Endothelial cell of umbilical vein (primary cell): ENCODE data around the gene UPF2. TPM values are rescaled to one million over a fixed set of nuclear protein-coding genes. Genes with fewer than 3 reads are reported as not detected.

Experiments
- BruUV-seq: library from RNA; stranded (reverse); fragments of 400-500 nt; replicated peaks from 2 replicates; lab custom pipeline; 2021; lab: Mats Ljungman, UMichigan
- CTCF ChIA-PET: fragments of 300-600, 350-600 bp; sonication (Branson Sonifier 250); formaldehyde crosslinking; loops from one replicate; lab custom pipeline; 2021; ENCODE audit warnings: antibody characterized with exemption, inconsistent platforms; lab: Charles Lee
- POLR2A ChIA-PET: fragments of 300-600, 350-600 bp; sonication (Branson Sonifier 250); formaldehyde crosslinking; loops from one replicate; lab custom pipeline; 2021; ENCODE audit warnings: antibody characterized with exemption, inconsistent platforms; lab: Charles Lee
- DNase-seq: peaks from one replicate; pipeline ENCODE4 v3.0.0-alpha.2; 2011; ENCODE audit warnings: low read depth, low spot score
- FAIRE-seq: peaks from 2 replicates; lab custom pipeline; 2011; peaks lifted over from hg19 to GRCh38; lab: Jason Lieb, UNC
- H2AFZ ChIP-seq: 2 replicates; pipeline ENCODE4 v1.6.0; 2012; ENCODE audit warnings: low read depth, low read length, control low read depth, inconsistent platforms
- H3K27ac ChIP-seq: 2 replicates; pipeline ENCODE4 v1.5.1; 2011; ENCODE audit warnings: low read depth, mild to moderate bottlenecking, control low read depth, low read length, moderate library complexity; ENCODE audit not compliant: insufficient read depth
- H3K27me3 ChIP-seq, 2 experiments: 2 replicates each; pipeline versions ENCODE4 v1.6.0 to v1.6.1; 2011; ENCODE audit warnings: low read length in 2 of 2, mixed read lengths in 1 of 2; ENCODE audit not compliant: control insufficient read depth in 2 of 2, insufficient read depth in 2 of 2
- H3K36me3 ChIP-seq, 2 experiments: 2 replicates in 1 of 2; 3 replicates in 1 of 2; pipeline ENCODE4 v1.5.1; 2011; ENCODE audit warnings: low read length in 2 of 2, mild to moderate bottlenecking in 1 of 2, moderate library complexity in 1 of 2; ENCODE audit not compliant: control insufficient read depth in 2 of 2, insufficient read depth in 2 of 2; ENCODE audit errors: extremely low read depth in 1 of 2
- H3K4me1 ChIP-seq: 3 replicates; pipeline ENCODE4 v1.5.1; 2011; ENCODE audit warnings: mild to moderate bottlenecking, low read length; ENCODE audit not compliant: control insufficient read depth, insufficient read depth; ENCODE audit errors: extremely low read depth
- H3K4me2 ChIP-seq: 2 replicates; pipeline ENCODE4 v1.6.1; 2011; ENCODE audit warnings: low read length, control low read depth, mixed read lengths; ENCODE audit not compliant: insufficient read depth
- H3K4me3 ChIP-seq, 3 experiments: fragments of 200-600 bp in 1 of 3; sonication (generic), shearing (Covaris generic) in 1 of 3; replicated peaks in 1 of 3; 2 replicates each; pipeline ENCODE4 v1.5.1; 2011 to 2016; ENCODE audit warnings: control low read depth in 3 of 3, low read length in 3 of 3, mild to moderate bottlenecking in 2 of 3, inconsistent platforms in 1 of 3, low read depth in 1 of 3, moderate library complexity in 1 of 3; ENCODE audit not compliant: insufficient read depth in 1 of 3
- H3K79me2 ChIP-seq: 2 replicates; pipeline ENCODE4 v1.6.0; 2012; ENCODE audit warnings: low read length, inconsistent platforms; ENCODE audit not compliant: control insufficient read depth, insufficient read depth
- H3K9ac ChIP-seq: replicated peaks from 2 replicates; pipeline ENCODE3; 2011; ENCODE audit warnings: low read length, control low read depth; ENCODE audit not compliant: insufficient read depth; ENCODE audit errors: extremely low read depth
- H3K9me1 ChIP-seq: replicated peaks from 3 replicates; pipeline ENCODE4 v1.6.0; 2011; ENCODE audit warnings: mild to moderate bottlenecking, low read length; ENCODE audit not compliant: control insufficient read depth, insufficient read depth; ENCODE audit errors: extremely low read depth
- H3K9me3 ChIP-seq: replicated peaks from 2 replicates; pipeline ENCODE4 v1.5.1; 2012; ENCODE audit warnings: low read length, inconsistent platforms; ENCODE audit not compliant: control insufficient read depth, insufficient read depth
- H4K20me1 ChIP-seq: replicated peaks from 2 replicates; pipeline ENCODE3; 2011; ENCODE audit warnings: mild to moderate bottlenecking, low read length; ENCODE audit not compliant: control insufficient read depth, insufficient read depth; ENCODE audit errors: extremely low read depth
- EZH2 ChIP-seq: IDR thresholded peaks from 2 replicates; pipeline ENCODE4 v1.6.1; 2012; ENCODE audit warnings: borderline replicate concordance, low read depth, mild to moderate bottlenecking, moderate library complexity, low read length, inconsistent platforms; ENCODE audit not compliant: severe bottlenecking
- GATA2 ChIP-seq: IDR thresholded peaks from 2 replicates; pipeline ENCODE4 v1.7.0; 2011; ENCODE audit warnings: low read depth, mild to moderate bottlenecking, moderate library complexity, mixed read lengths, low read length; ENCODE audit not compliant: insufficient read length, insufficient read depth
- JUN ChIP-seq: IDR thresholded peaks from 2 replicates; pipeline ENCODE4 v1.6.1; 2011; ENCODE audit warnings: borderline replicate concordance, low read depth; ENCODE audit not compliant: insufficient read length, insufficient read depth
- MYC ChIP-seq: IDR thresholded peaks from one replicate; pipeline ENCODE4 v1.6.1; 2011; ENCODE audit warnings: mild to moderate bottlenecking, low read depth, low read length
- POLR2A ChIP-seq: IDR thresholded peaks from 2 replicates; pipeline ENCODE4 v1.6.1; 2012; ENCODE audit warnings: low read depth, mild to moderate bottlenecking, control low read depth, low read length
- dilution Hi-C: fragments of 300-500 bp; cut with MboI; formaldehyde crosslinking; loops from one replicate; pipeline ENCODE4 v1.15.0; 2019; ENCODE audit warnings: low sequenced_read_pairs; ENCODE audit not compliant: extremely low pct_ligation_motif_present
- intact Hi-C: fragments of 100-400 bp; cut with micrococcal nuclease; formaldehyde crosslinking; loops from one replicate; pipeline ENCODE4 v1.10.0; 2022
- polyA plus RNA-seq, 4 experiments: library from polyadenylated mRNA; depleted of rRNA in 3 of 4; stranded (reverse) in 3 of 4; unstranded in 1 of 4; fragments of >200 nt; gene quantifications; 2 replicates each; pipeline versions ENCODE4 v1.2.1 to v1.2.3, GENCODE V29; 2011 to 2012; ENCODE audit warnings: missing spikeins in 1 of 4
- total RNA-seq: library from RNA; stranded (reverse); gene quantifications from 2 replicates; pipeline ENCODE4 v1.2.3, GENCODE V29; 2021
- TF ChIP-seq, protein P1 (sequence below), 2 donors: IDR thresholded peaks; 1 replicate in 1 of 2; 2 replicates in 1 of 2; pipeline ENCODE4 v1.5.1; 2011; ENCODE audit warnings: low read length in 2 of 2, mild to moderate bottlenecking in 2 of 2, moderate library complexity in 2 of 2, control low read depth in 1 of 2, inconsistent platforms in 1 of 2, low read depth in 1 of 2; ENCODE audit not compliant: insufficient read depth in 1 of 2; ENCODE audit errors: extremely low read depth in 1 of 2
- TF ChIP-seq, protein P2 (sequence below): IDR thresholded peaks from 2 replicates; pipeline ENCODE4 v1.6.1; 2011; ENCODE audit not compliant: insufficient read depth, insufficient read length

The UPF2 gene
- total and polyA plus RNA-seq, 2 donors (not counting 3 experiments of a cell fraction or from before 2014, with no cell fraction given): 4.8 to 27.7 TPM

DNA sequence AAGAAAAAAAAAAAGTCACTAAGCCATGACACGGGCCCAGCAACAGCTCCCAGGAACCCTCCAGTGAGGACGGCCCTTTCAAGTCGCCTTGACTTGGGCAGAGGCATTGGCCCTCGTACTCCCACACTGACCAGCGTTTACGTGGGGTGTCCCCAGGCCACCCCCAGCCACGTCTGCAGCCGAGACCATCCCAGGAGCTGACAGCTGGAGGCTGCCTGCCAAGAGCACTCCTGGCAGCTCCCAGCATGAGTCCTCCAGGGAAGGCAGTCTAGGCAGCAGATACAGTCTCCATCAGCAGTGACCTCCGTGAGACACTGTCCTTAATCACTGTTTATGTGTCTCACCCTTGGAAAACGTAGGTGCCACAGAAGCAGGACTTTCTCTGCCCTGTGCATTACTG, 133.0 kb downstream of the UPF2 start:
- H3K4me2 ChIP-seq: no peak overlapping the region
- H3K27ac ChIP-seq: no peak overlapping the region
- dilution Hi-C loops: no loop called here
- H2AFZ ChIP-seq: no peak overlapping the region
- no peak overlapping the region for H3K4me3 ChIP-seq
- no peaks in the 10 kb centered on the region for H3K9me3 ChIP-seq
- H4K20me1 ChIP-seq: no peaks in the 10 kb centered on the region
- intact Hi-C loops: no loop called here
- CTCF ChIA-PET: interaction anchor here (1.2 kb wide), 1 partner anchor 90 kb away, joined by 5 read pairs; no protein-coding TSS in a partner anchor
- H3K79me2 ChIP-seq: no peaks in the 10 kb centered on the region
- H3K36me3 ChIP-seq: no peaks in the 10 kb centered on the region
- no peak for DNase-seq
- BruUV-seq: no TSS peak
- FAIRE-seq: no peak
- H3K9me1 ChIP-seq: no peaks in the 10 kb centered on the region
- POLR2A ChIA-PET: no interaction called here
- no peaks in the 10 kb centered on the region for H3K27me3 ChIP-seq
- no peaks in the 10 kb centered on the region for H3K4me1 ChIP-seq
- no peak overlapping the region for H3K9ac ChIP-seq
- TF ChIP-seq GATA2 (no peak), POLR2A (no peak)
- TF ChIP-seq, protein P1, sequence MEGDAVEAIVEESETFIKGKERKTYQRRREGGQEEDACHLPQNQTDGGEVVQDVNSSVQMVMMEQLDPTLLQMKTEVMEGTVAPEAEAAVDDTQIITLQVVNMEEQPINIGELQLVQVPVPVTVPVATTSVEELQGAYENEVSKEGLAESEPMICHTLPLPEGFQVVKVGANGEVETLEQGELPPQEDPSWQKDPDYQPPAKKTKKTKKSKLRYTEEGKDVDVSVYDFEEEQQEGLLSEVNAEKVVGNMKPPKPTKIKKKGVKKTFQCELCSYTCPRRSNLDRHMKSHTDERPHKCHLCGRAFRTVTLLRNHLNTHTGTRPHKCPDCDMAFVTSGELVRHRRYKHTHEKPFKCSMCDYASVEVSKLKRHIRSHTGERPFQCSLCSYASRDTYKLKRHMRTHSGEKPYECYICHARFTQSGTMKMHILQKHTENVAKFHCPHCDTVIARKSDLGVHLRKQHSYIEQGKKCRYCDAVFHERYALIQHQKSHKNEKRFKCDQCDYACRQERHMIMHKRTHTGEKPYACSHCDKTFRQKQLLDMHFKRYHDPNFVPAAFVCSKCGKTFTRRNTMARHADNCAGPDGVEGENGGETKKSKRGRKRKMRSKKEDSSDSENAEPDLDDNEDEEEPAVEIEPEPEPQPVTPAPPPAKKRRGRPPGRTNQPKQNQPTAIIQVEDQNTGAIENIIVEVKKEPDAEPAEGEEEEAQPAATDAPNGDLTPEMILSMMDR (IDR thresholded peaks at IDR 0.05; ENCODE audit: extremely low read depth in 1 of 2, insufficient read depth in 1 of 2, low read depth in 1 of 2, low read length in 2 of 2): no peak

DNA sequence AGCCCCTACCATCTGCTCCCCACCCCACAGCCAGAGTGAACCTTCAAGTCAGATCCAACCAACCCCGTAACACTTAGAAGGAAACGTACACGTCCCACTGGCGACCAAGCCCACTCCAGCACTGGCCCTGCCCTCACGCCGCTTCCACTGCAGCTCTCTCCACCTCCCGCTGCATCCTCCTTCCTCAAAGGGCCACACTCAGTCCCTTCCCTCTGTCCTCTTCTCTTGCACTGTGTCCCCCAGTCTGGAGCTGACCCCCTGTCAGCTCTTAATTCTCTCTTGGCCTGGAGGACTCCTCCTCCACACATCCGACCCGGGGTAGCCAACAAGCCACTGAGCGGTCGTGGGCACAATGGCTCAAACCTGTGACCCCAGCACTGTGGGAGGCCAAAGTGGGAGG, 133.6 kb downstream of the UPF2 start:
- Histone ChIP-seq H2AFZ (no peak overlapping the region), H3K27ac (no peak overlapping the region), H3K4me3 (no peak overlapping the region), H3K4me1 (no peaks in the 10 kb centered on the region), H3K4me2 (no peak overlapping the region), H3K9me1 (no peaks in the 10 kb centered on the region), H4K20me1 (no peaks in the 10 kb centered on the region), H3K27me3 (no peaks in the 10 kb centered on the region), H3K9me3 (no peaks in the 10 kb centered on the region), H3K79me2 (no peaks in the 10 kb centered on the region), H3K9ac (no peak overlapping the region), H3K36me3 (no peaks in the 10 kb centered on the region)
- POLR2A ChIA-PET: no interaction called here
- dilution Hi-C loops (no loop called here), intact Hi-C loops (no loop called here)
- FAIRE-seq: no peak
- no TSS peak for BruUV-seq
- CTCF ChIA-PET: interaction anchor here (1.2 kb wide), 1 partner anchor 89 kb away, joined by 5 read pairs; no protein-coding TSS in a partner anchor
- DNase-seq: no peak
- TF ChIP-seq JUN (no peak), POLR2A (no peak), EZH2 (no peak), MYC (no peak), GATA2 (no peak)
- TF ChIP-seq, protein P2, sequence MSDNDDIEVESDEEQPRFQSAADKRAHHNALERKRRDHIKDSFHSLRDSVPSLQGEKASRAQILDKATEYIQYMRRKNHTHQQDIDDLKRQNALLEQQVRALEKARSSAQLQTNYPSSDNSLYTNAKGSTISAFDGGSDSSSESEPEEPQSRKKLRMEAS: no peak
